WTC11 (cell line): ENCODE data around the gene SH3YL1. TPM values are rescaled to one million over a fixed set of nuclear protein-coding genes. Genes with fewer than 3 reads are reported as not detected.

Experiments
- ATAC-seq: fragments of 200-7000 bp; cut with Tn5 transposase; 2 replicates; pipeline ENCODE4 v1.10.0; 2021; ENCODE audit warnings: mild to moderate bottlenecking, moderate library complexity
- CTCF ChIA-PET: fragments of 300-600 bp; sonication (Branson Sonifier 250); formaldehyde crosslinking; loops from one replicate; lab custom pipeline; 2021; ENCODE audit warnings: antibody characterized with exemption; lab: Charles Lee
- POLR2A ChIA-PET: fragments of 350-600 bp; sonication (Branson Sonifier 250); formaldehyde crosslinking; loops from one replicate; lab custom pipeline; 2021; ENCODE audit warnings: antibody characterized with exemption; lab: Charles Lee
- DNase-seq: peaks from one replicate; pipeline ENCODE4 v3.0.0; 2021; ENCODE audit warnings: low spot score
- H3K27ac Mint-ChIP-seq: 2 replicates; pipeline ENCODE4 v1.8.0; 2021; ENCODE audit warnings: mixed read lengths
- H3K27me3 Mint-ChIP-seq: 2 replicates; pipeline ENCODE4 v1.8.0; 2021; ENCODE audit warnings: low read depth, mild to moderate bottlenecking, moderate library complexity, mixed read lengths
- H3K36me3 Mint-ChIP-seq: 2 replicates; pipeline ENCODE4 v1.8.0; 2021; ENCODE audit warnings: mixed read lengths
- H3K4me1 Mint-ChIP-seq: 2 replicates; pipeline ENCODE4 v1.8.0; 2022; ENCODE audit warnings: mixed read lengths
- H3K4me3 Mint-ChIP-seq: 2 replicates; pipeline ENCODE4 v1.8.0; 2021; ENCODE audit warnings: mild to moderate bottlenecking, moderate library complexity, mixed read lengths
- H3K9me3 Mint-ChIP-seq: 2 replicates; pipeline ENCODE4 v1.8.0; 2021; ENCODE audit warnings: mixed read lengths
- ATF3 ChIP-seq: sonication (generic); formaldehyde crosslinking; conservative IDR thresholded peaks from 2 replicates; pipeline ENCODE4 v1.8.1; 2022; ENCODE audit warnings: mild to moderate bottlenecking, missing genetic modification reagents
- ESRRA ChIP-seq: sonication (generic); formaldehyde crosslinking; IDR thresholded peaks from 2 replicates; pipeline ENCODE4 v1.8.1; 2022; ENCODE audit warnings: mild to moderate bottlenecking, missing genetic modification reagents, borderline replicate concordance
- FOXP1 ChIP-seq: sonication (generic); formaldehyde crosslinking; IDR thresholded peaks from 2 replicates; pipeline ENCODE4 v1.8.0; 2022; ENCODE audit warnings: missing genetic modification reagents, mild to moderate bottlenecking, moderate library complexity, borderline replicate concordance
- GRHL2 ChIP-seq: fragments of 250-450 bp; sonication (Bioruptor Pico); IDR thresholded peaks from 2 replicates; pipeline ENCODE4 v1.8.0; 2022; ENCODE audit warnings: mild to moderate bottlenecking, moderate library complexity; ENCODE audit not compliant: insufficient replicate concordance, severe bottlenecking
- JUN ChIP-seq: sonication (generic); formaldehyde crosslinking; IDR thresholded peaks from 2 replicates; pipeline ENCODE4 v1.8.0; 2023; ENCODE audit warnings: mild to moderate bottlenecking, missing genetic modification reagents
- NFYB ChIP-seq: sonication (generic); formaldehyde crosslinking; conservative IDR thresholded peaks from 2 replicates; pipeline ENCODE4 v1.8.0; 2022; ENCODE audit warnings: low read depth, missing genetic modification reagents
- NR3C1 ChIP-seq: sonication (generic); formaldehyde crosslinking; conservative IDR thresholded peaks from 2 replicates; pipeline ENCODE4 v1.8.1; 2023; ENCODE audit warnings: low read depth, mild to moderate bottlenecking, missing genetic modification reagents
- PRDM15 ChIP-seq: sonication (generic); formaldehyde crosslinking; IDR thresholded peaks from 2 replicates; pipeline ENCODE4 v1.8.0; 2022; ENCODE audit warnings: missing genetic modification reagents
- TEAD1 ChIP-seq: sonication (generic); formaldehyde crosslinking; IDR thresholded peaks from 2 replicates; pipeline ENCODE4 v1.8.0; 2022; ENCODE audit warnings: mild to moderate bottlenecking, missing genetic modification reagents
- ZBTB21 ChIP-seq: sonication (generic); formaldehyde crosslinking; IDR thresholded peaks from 2 replicates; pipeline ENCODE4 v1.8.1; 2023; ENCODE audit warnings: mild to moderate bottlenecking, missing genetic modification reagents, borderline replicate concordance
- ZBTB43 ChIP-seq: sonication (generic); formaldehyde crosslinking; IDR thresholded peaks from 2 replicates; pipeline ENCODE4 v1.8.1; 2023; ENCODE audit warnings: mild to moderate bottlenecking, missing genetic modification reagents
- ZNF396 ChIP-seq: fragments of 250-450 bp; sonication (Bioruptor Pico); IDR thresholded peaks from 2 replicates; pipeline ENCODE4 v1.8.0; 2021; ENCODE audit warnings: mild to moderate bottlenecking, moderate library complexity, borderline replicate concordance
- total RNA-seq: library from RNA; stranded (reverse); gene quantifications from 3 replicates; pipeline ENCODE4 v1.2.3, GENCODE V29; 2021
- TF ChIP-seq, protein P1 (sequence below): sonication (generic); formaldehyde crosslinking; IDR thresholded peaks from 2 replicates; pipeline ENCODE4 v1.8.1; 2023; ENCODE audit warnings: mild to moderate bottlenecking, missing genetic modification reagents, borderline replicate concordance
- TF ChIP-seq, protein P2 (sequence below): fragments of 250-450 bp; sonication (Bioruptor Pico); IDR thresholded peaks from 2 replicates; pipeline ENCODE4 v1.9.0; 2021; ENCODE audit warnings: moderate library complexity, mild to moderate bottlenecking, inconsistent platforms, borderline replicate concordance
- TF ChIP-seq, protein P3 (sequence below): sonication (generic); formaldehyde crosslinking; IDR thresholded peaks from 2 replicates; pipeline ENCODE4 v1.8.0; 2023; ENCODE audit warnings: missing genetic modification reagents

The SH3YL1 gene
- total RNA-seq, 1 experiment from 2014 or later: 26.4 TPM

DNA sequence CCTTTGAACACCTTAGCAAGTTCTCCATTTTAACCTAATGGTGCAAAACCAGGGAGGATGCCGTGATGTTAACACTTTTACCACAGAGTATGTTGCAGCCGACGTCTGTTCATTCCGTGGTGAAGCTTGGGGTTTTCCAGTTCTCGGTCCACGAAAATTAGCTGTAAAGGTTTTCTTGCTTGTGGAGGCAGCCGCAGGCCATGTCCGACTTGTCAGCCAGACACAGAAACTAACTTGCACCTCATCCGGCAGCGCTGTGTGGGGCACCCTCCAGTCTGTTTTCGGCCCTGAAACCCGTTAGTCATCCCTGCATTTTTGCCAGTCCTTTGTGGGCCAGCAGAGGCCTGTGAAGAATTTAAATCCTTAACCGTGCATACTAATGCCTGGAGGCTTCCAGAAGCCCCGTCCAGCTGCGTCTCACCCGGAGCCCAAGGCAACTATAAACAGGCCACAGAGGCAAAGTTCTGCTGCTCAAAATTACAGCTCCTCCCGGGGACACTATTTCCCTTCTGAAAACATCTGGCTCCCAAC lies 70.6 kb downstream of the SH3YL1 start:
- POLR2A ChIA-PET: no interaction called here
- Mint-ChIP-seq H3K36me3 (peaks cover 13% of the 10 kb centered on the region), H3K27ac (no peak overlapping the region), H3K27me3 (peaks cover 4% of the 10 kb centered on the region), H3K9me3 (peaks cover 31% of the 10 kb centered on the region), H3K4me1 (no peaks in the 10 kb centered on the region)
- ATAC-seq (no peak), DNase-seq (no peak)
- CTCF ChIA-PET: interaction anchor here (1.5 kb wide), 1 partner anchor 139 kb away, joined by 3 read pairs; no protein-coding TSS in a partner anchor
- TF ChIP-seq GRHL2 (CRISPR knock-in tag) (no peak), ZNF396 (CRISPR knock-in tag) (no peak), JUN (no peak), ESRRA (no peak), ZBTB21 (CRISPR knock-in tag) (no peak), ATF3 (CRISPR knock-in tag) (no peak), TEAD1 (CRISPR knock-in tag) (no peak), FOXP1 (no peak), NFYB (no peak), ZBTB43 (no peak), PRDM15 (CRISPR knock-in tag) (no peak), NR3C1 (CRISPR knock-in tag) (no peak)
- TF ChIP-seq, protein P1, sequence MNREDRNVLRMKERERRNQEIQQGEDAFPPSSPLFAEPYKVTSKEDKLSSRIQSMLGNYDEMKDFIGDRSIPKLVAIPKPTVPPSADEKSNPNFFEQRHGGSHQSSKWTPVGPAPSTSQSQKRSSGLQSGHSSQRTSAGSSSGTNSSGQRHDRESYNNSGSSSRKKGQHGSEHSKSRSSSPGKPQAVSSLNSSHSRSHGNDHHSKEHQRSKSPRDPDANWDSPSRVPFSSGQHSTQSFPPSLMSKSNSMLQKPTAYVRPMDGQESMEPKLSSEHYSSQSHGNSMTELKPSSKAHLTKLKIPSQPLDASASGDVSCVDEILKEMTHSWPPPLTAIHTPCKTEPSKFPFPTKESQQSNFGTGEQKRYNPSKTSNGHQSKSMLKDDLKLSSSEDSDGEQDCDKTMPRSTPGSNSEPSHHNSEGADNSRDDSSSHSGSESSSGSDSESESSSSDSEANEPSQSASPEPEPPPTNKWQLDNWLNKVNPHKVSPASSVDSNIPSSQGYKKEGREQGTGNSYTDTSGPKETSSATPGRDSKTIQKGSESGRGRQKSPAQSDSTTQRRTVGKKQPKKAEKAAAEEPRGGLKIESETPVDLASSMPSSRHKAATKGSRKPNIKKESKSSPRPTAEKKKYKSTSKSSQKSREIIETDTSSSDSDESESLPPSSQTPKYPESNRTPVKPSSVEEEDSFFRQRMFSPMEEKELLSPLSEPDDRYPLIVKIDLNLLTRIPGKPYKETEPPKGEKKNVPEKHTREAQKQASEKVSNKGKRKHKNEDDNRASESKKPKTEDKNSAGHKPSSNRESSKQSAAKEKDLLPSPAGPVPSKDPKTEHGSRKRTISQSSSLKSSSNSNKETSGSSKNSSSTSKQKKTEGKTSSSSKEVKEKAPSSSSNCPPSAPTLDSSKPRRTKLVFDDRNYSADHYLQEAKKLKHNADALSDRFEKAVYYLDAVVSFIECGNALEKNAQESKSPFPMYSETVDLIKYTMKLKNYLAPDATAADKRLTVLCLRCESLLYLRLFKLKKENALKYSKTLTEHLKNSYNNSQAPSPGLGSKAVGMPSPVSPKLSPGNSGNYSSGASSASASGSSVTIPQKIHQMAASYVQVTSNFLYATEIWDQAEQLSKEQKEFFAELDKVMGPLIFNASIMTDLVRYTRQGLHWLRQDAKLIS (CRISPR knock-in tag): no peak
- TF ChIP-seq, protein P2, sequence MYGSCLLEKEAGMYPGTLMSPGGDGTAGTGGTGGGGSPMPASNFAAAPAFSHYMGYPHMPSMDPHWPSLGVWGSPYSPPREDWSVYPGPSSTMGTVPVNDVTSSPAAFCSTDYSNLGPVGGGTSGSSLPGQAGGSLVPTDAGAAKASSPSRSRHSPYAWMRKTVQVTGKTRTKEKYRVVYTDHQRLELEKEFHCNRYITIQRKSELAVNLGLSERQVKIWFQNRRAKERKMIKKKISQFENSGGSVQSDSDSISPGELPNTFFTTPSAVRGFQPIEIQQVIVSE (CRISPR knock-in tag): no peak
- TF ChIP-seq, protein P3, sequence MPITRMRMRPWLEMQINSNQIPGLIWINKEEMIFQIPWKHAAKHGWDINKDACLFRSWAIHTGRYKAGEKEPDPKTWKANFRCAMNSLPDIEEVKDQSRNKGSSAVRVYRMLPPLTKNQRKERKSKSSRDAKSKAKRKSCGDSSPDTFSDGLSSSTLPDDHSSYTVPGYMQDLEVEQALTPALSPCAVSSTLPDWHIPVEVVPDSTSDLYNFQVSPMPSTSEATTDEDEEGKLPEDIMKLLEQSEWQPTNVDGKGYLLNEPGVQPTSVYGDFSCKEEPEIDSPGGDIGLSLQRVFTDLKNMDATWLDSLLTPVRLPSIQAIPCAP (CRISPR knock-in tag): no peak
- TF ChIP-seq, all 79 proteins: peak for 0
- H3K4me3 Mint-ChIP-seq: no peak overlapping the region
